Measurements from ENCODE around the gene MAB21L2. TPM values are rescaled to one million over a fixed set of nuclear protein-coding genes. Genes with fewer than 3 reads are reported as not detected.
"Not testable (repeated sequence)": the region's sequence is repeated elsewhere in the genome, so short reads cannot be mapped to it uniquely, and the experiment has no call there.

The MAB21L2 gene
- total and polyA plus RNA-seq, 2 experiments from 2014 or later = 0.39 TPM; not detected in 1

- TF ChIP-seq, protein P1, sequence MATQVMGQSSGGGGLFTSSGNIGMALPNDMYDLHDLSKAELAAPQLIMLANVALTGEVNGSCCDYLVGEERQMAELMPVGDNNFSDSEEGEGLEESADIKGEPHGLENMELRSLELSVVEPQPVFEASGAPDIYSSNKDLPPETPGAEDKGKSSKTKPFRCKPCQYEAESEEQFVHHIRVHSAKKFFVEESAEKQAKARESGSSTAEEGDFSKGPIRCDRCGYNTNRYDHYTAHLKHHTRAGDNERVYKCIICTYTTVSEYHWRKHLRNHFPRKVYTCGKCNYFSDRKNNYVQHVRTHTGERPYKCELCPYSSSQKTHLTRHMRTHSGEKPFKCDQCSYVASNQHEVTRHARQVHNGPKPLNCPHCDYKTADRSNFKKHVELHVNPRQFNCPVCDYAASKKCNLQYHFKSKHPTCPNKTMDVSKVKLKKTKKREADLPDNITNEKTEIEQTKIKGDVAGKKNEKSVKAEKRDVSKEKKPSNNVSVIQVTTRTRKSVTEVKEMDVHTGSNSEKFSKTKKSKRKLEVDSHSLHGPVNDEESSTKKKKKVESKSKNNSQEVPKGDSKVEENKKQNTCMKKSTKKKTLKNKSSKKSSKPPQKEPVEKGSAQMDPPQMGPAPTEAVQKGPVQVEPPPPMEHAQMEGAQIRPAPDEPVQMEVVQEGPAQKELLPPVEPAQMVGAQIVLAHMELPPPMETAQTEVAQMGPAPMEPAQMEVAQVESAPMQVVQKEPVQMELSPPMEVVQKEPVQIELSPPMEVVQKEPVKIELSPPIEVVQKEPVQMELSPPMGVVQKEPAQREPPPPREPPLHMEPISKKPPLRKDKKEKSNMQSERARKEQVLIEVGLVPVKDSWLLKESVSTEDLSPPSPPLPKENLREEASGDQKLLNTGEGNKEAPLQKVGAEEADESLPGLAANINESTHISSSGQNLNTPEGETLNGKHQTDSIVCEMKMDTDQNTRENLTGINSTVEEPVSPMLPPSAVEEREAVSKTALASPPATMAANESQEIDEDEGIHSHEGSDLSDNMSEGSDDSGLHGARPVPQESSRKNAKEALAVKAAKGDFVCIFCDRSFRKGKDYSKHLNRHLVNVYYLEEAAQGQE (IDR thresholded peaks at IDR 0.05; ENCODE audit: unreplicated experiment) = no peak
- TF ChIP-seq JUNB (IDR thresholded peaks at IDR 0.05; ENCODE audit: unreplicated experiment) = no peak
- TF ChIP-seq ZNF114 (CRISPR knock-in tag; IDR thresholded peaks at IDR 0.05) = no peak
- TF ChIP-seq CREB1 (CRISPR knock-in tag; IDR thresholded peaks at IDR 0.05; ENCODE audit: low read depth) = no peak
- TF ChIP-seq EZH2 (IDR thresholded peaks at IDR 0.05; ENCODE audit: low read depth, unreplicated experiment) = no peak
- no peak for TF ChIP-seq ZNF462 (CRISPR knock-in tag; IDR thresholded peaks at IDR 0.05)
- no peak for TF ChIP-seq ZNF331 (CRISPR knock-in tag; IDR thresholded peaks at IDR 0.05; ENCODE audit: low read depth)
- TF ChIP-seq STAT1 (IDR thresholded peaks at IDR 0.05; ENCODE audit: unreplicated experiment) = no peak
Measured at GRCh38 chr4:150534818-150535217, 47.1 kb upstream of the MAB21L2 start (continued).

DNA sequence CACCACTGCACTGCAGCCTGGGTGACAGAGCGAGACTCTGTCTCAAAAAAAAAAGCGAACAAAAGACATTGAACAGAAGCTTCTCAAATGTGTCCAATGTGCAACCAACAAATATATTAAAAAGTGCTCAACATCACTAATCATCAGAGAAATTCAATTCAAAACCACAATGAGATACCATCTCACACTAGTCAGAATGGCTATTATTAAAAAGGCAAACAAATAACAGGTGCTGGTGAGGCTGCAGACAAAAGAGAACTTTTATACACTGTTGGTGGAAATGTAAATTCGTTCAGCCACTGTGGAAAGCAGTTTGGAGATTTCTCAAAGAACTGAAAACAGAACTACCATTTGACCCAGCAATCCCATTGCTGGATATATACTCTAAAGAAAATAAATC, 44.0 kb upstream of the MAB21L2 start:
- not testable (repeated sequence) for H3K27ac ChIP-seq (ENCODE audit: low read depth); H3K4me2 ChIP-seq; H3K4me3 Mint-ChIP-seq; H2AFZ ChIP-seq; H3K4me3 ChIP-seq; H3K27me3 Mint-ChIP-seq (ENCODE audit: insufficient read depth, low read depth, poor library complexity); H3K79me2 ChIP-seq (replicated peaks; ENCODE audit: insufficient read depth); H3K27ac Mint-ChIP-seq; ATAC-seq; H3F3A ChIP-seq (replicated peaks; ENCODE audit: low read depth); H4K20me1 ChIP-seq (replicated peaks; ENCODE audit: insufficient read depth); H3K36me3 ChIP-seq (ENCODE audit: insufficient read depth); H3K9me3 Mint-ChIP-seq; DNase-seq (ENCODE audit: low spot score); H3K36me3 Mint-ChIP-seq (ENCODE audit: low read depth); H3K27me3 ChIP-seq (ENCODE audit: insufficient read depth); H3K9me2 ChIP-seq (ENCODE audit: insufficient read depth)
- H3K4me1 ChIP-seq (ENCODE audit: insufficient read depth) = peaks cover 27% of the 10 kb centered on the region
- peaks cover 17% of the 10 kb centered on the region for H3K4me1 Mint-ChIP-seq
